Measurements from ENCODE around the gene PHF20.
"Not testable (repeated sequence)": the region's sequence is repeated elsewhere in the genome, so short reads cannot be mapped to it uniquely, and the experiment has no call there.

Gene PHF20

GRCh38 chr20:35776513-35777101 is 4.8 kb downstream of the PHF20 start:
- no peak for DNase-seq (ENCODE audit: low spot score)

GRCh38 chr20:35783811-35784210 is 12.0 kb downstream of the PHF20 start:
- DNase-seq (ENCODE audit: low spot score), result not testable (repeated sequence)

GRCh38 chr20:35785541-35785940 is 13.7 kb downstream of the PHF20 start:
- not testable (repeated sequence) for DNase-seq (ENCODE audit: low spot score)

GRCh38 chr20:35788796-35789195 is 17.0 kb downstream of the PHF20 start:
- DNase-seq (ENCODE audit: low spot score), result no peak

- DNase-seq (ENCODE audit: low spot score), result no peak
These were observed 19.3 kb downstream of the PHF20 start for GRCh38 chr20:35791097-35791496.

GRCh38 chr20:35791821-35792220 is 20.0 kb downstream of the PHF20 start:
- no peak for DNase-seq (ENCODE audit: low spot score)

GRCh38 chr20:35792740-35793139 is 20.9 kb downstream of the PHF20 start:
- DNase-seq (ENCODE audit: low spot score), result no peak

- no peak for DNase-seq (ENCODE audit: low spot score)
These were observed 24.8 kb downstream of the PHF20 start for GRCh38 chr20:35796571-35796970.

GRCh38 chr20:35801865-35802264 is 30.1 kb downstream of the PHF20 start:
- no peak for DNase-seq (ENCODE audit: low spot score)

- no peak for DNase-seq (ENCODE audit: low spot score)
These were observed 34.3 kb downstream of the PHF20 start for GRCh38 chr20:35806075-35806474.

- no peak for DNase-seq (ENCODE audit: low spot score)
These were observed 36.1 kb downstream of the PHF20 start for GRCh38 chr20:35807877-35808276.

- no peak for DNase-seq (ENCODE audit: low spot score)
These were observed 48.9 kb downstream of the PHF20 start for GRCh38 chr20:35820715-35821114.

- DNase-seq (ENCODE audit: low spot score), result no peak
These were observed 50.0 kb downstream of the PHF20 start for GRCh38 chr20:35821807-35822242.

GRCh38 chr20:35823147-35823546 is 51.3 kb downstream of the PHF20 start:
- DNase-seq (ENCODE audit: low spot score), result no peak

GRCh38 chr20:35823937-35824336 is 52.1 kb downstream of the PHF20 start:
- DNase-seq (ENCODE audit: low spot score), result no peak

GRCh38 chr20:35826397-35826998 is 54.7 kb downstream of the PHF20 start:
- DNase-seq (ENCODE audit: low spot score), result no peak

GRCh38 chr20:35828434-35828833 is 56.6 kb downstream of the PHF20 start:
- DNase-seq (ENCODE audit: low spot score), result no peak

- no peak for DNase-seq (ENCODE audit: low spot score)
These were observed 57.1 kb downstream of the PHF20 start for GRCh38 chr20:35828916-35829315.

GRCh38 chr20:35830264-35830663 is 58.4 kb downstream of the PHF20 start:
- no peak for DNase-seq (ENCODE audit: low spot score)

- no peak for DNase-seq (ENCODE audit: low spot score)
These were observed 59.2 kb downstream of the PHF20 start for GRCh38 chr20:35831029-35831428.

- no peak for DNase-seq (ENCODE audit: low spot score)
These were observed 60.2 kb downstream of the PHF20 start for GRCh38 chr20:35831971-35832370.

- no peak for DNase-seq (ENCODE audit: low spot score)
These were observed 61.4 kb downstream of the PHF20 start for GRCh38 chr20:35833241-35833640.

GRCh38 chr20:35837577-35838195 is 65.9 kb downstream of the PHF20 start:
- no peak for DNase-seq (ENCODE audit: low spot score)

- no peak for DNase-seq (ENCODE audit: low spot score)
These were observed 66.4 kb downstream of the PHF20 start for GRCh38 chr20:35838205-35838604.

Measured in CD4-positive, alpha-beta T cell treated with Interleukin-2 at 100 ng/mL for 4 hours (primary cell).